IMR-90 (cell line): ENCODE data around the gene ANKRD26. TPM values are rescaled to one million over a fixed set of nuclear protein-coding genes. Genes with fewer than 3 reads are reported as not detected.

Experiments used
- ATAC-seq: fragments of 200-7000 bp; cut with Tn5 transposase; 2 replicates; pipeline ENCODE4 v1.9.1; 2020; ENCODE audit warnings: low read depth, mild to moderate bottlenecking, moderate library complexity
- BruUV-seq: library from RNA; stranded (reverse); fragments of 400-500 nt; replicated peaks from 2 replicates; lab custom pipeline; 2021; lab: Mats Ljungman, UMichigan
- CTCF ChIA-PET: fragments of 300-600 bp; formaldehyde crosslinking; extraction: SDS; loops from one replicate; lab custom pipeline; 2021; ENCODE audit warnings: antibody characterized with exemption; lab: Yijun Ruan, JAX
- POLR2A ChIA-PET: fragments of 300-600 bp; sonication (Branson Sonifier 250); formaldehyde crosslinking; loops from one replicate; lab custom pipeline; 2022; ENCODE audit warnings: antibody characterized with exemption; ENCODE audit not compliant: unreplicated experiment; lab: Charles Lee
- DNase-seq: peaks from one replicate; pipeline ENCODE4 v3.0.0; 2013
- H2AFZ ChIP-seq: replicated peaks from 2 replicates; pipeline ENCODE3; 2013; ENCODE audit warnings: low read length, mild to moderate bottlenecking; ENCODE audit not compliant: poor library complexity
- H2AK5ac ChIP-seq: 2 replicates; pipeline ENCODE4 v1.6.1; 2013; ENCODE audit warnings: low read depth, low read length, inconsistent platforms
- H2AK9ac ChIP-seq: replicated peaks from 2 replicates; pipeline ENCODE3; 2013; ENCODE audit warnings: mild to moderate bottlenecking, low read depth, low read length, moderate library complexity; ENCODE audit not compliant: poor library complexity
- H2BK120ac ChIP-seq: 2 replicates; pipeline ENCODE4 v1.6.1; 2013; ENCODE audit warnings: low read depth, low read length, inconsistent platforms
- H2BK15ac ChIP-seq: 3 replicates; pipeline ENCODE4 v1.6.1; 2013; ENCODE audit warnings: low read depth, low read length, inconsistent platforms
- H2BK20ac ChIP-seq: 2 replicates; pipeline ENCODE4 v1.6.1; 2013; ENCODE audit warnings: low read depth, mild to moderate bottlenecking, inconsistent platforms, low read length, moderate library complexity
- H2BK5ac ChIP-seq: 2 replicates; pipeline ENCODE4 v1.6.1; 2013; ENCODE audit warnings: mild to moderate bottlenecking, low read depth, low read length, inconsistent platforms; ENCODE audit not compliant: poor library complexity, severe bottlenecking
- H3K14ac ChIP-seq: replicated peaks from 2 replicates; pipeline ENCODE4 v1.6.1; 2013; ENCODE audit warnings: low read depth, low read length, inconsistent platforms
- H3K18ac ChIP-seq: 2 replicates; pipeline ENCODE4 v1.6.1; 2013; ENCODE audit warnings: low read depth, low read length, control low read depth
- H3K23ac ChIP-seq: 2 replicates; pipeline ENCODE4 v1.6.1; 2013; ENCODE audit warnings: low read depth, low read length, inconsistent platforms
- H3K27ac ChIP-seq: 2 replicates; pipeline ENCODE4 v1.5.1; 2013; ENCODE audit warnings: mild to moderate bottlenecking, control low read depth, low read length; ENCODE audit not compliant: insufficient read depth
- H3K27me3 ChIP-seq: 2 replicates; pipeline ENCODE4 v1.6.1; 2013; ENCODE audit warnings: low read length; ENCODE audit not compliant: control insufficient read depth, insufficient read depth
- H3K36me3 ChIP-seq: 2 replicates; pipeline ENCODE4 v1.6.1; 2013; ENCODE audit warnings: low read length, mixed read lengths; ENCODE audit not compliant: control insufficient read depth, insufficient read depth
- H3K4ac ChIP-seq: 2 replicates; pipeline ENCODE4 v1.6.1; 2013; ENCODE audit warnings: low read depth, low read length, inconsistent platforms
- H3K4me1 ChIP-seq: 2 replicates; pipeline ENCODE4 v1.6.1; 2013; ENCODE audit warnings: low read length, mixed read lengths; ENCODE audit not compliant: control insufficient read depth, insufficient read depth
- H3K4me2 ChIP-seq: 2 replicates; pipeline ENCODE4 v1.6.1; 2013; ENCODE audit warnings: low read depth, mild to moderate bottlenecking, control low read depth, low read length, moderate library complexity
- H3K4me3 ChIP-seq: 2 replicates; pipeline ENCODE4 v1.5.1; 2013; ENCODE audit warnings: low read depth, mild to moderate bottlenecking, control low read depth, low read length, moderate library complexity; ENCODE audit not compliant: insufficient read depth
- H3K56ac ChIP-seq: 2 replicates; pipeline ENCODE4 v1.6.1; 2013; ENCODE audit warnings: low read length, inconsistent platforms; ENCODE audit not compliant: insufficient read depth; ENCODE audit errors: extremely low read depth
- H3K79me1 ChIP-seq, 2 experiments: 2 replicates each; pipeline ENCODE4 v1.6.1; 2013; ENCODE audit warnings: low read length in 2 of 2, inconsistent platforms in 1 of 2, low read depth in 1 of 2
- H3K9ac ChIP-seq: 2 replicates; pipeline ENCODE4 v1.6.1; 2013; ENCODE audit warnings: low read depth, low read length, control low read depth
- H3K9me1 ChIP-seq: 2 replicates; pipeline ENCODE4 v1.6.1; 2013; ENCODE audit warnings: low read length, inconsistent platforms; ENCODE audit not compliant: insufficient read depth
- H3K9me3 ChIP-seq: 2 replicates; pipeline ENCODE4 v1.6.1; 2013; ENCODE audit warnings: low read length; ENCODE audit not compliant: control insufficient read depth, insufficient read depth
- H4K20me1 ChIP-seq: 2 replicates; pipeline ENCODE4 v1.6.1; 2013; ENCODE audit warnings: low read length, inconsistent platforms; ENCODE audit not compliant: insufficient read depth
- H4K5ac ChIP-seq: 2 replicates; pipeline ENCODE4 v1.6.1; 2013; ENCODE audit warnings: mild to moderate bottlenecking, low read depth, low read length, control low read depth
- H4K8ac ChIP-seq, 2 experiments: 2 replicates each; pipeline ENCODE4 v1.6.1; 2013; ENCODE audit warnings: low read depth in 2 of 2, low read length in 2 of 2, control low read depth in 1 of 2, inconsistent platforms in 1 of 2
- H4K91ac ChIP-seq: 2 replicates; pipeline ENCODE4 v1.6.1; 2013; ENCODE audit warnings: low read depth, low read length, inconsistent platforms; ENCODE audit not compliant: insufficient read depth
- BHLHE40 ChIP-seq: fragments of 150-350 bp; IDR thresholded peaks from 2 replicates; pipeline ENCODE4 v1.6.1; 2016; ENCODE audit warnings: mild to moderate bottlenecking, low read depth, low read length
- CEBPB ChIP-seq: IDR thresholded peaks from 2 replicates; pipeline ENCODE4 v1.6.1; 2012; ENCODE audit warnings: low read depth, low read length, improper control_type of control experiment
- CHD1 ChIP-seq: IDR thresholded peaks from 2 replicates; pipeline ENCODE4 v1.6.1; 2012; ENCODE audit warnings: low read depth, low read length, improper control_type of control experiment
- CTCF ChIP-seq: conservative IDR thresholded peaks from 2 replicates; pipeline ENCODE4 v1.5.1; 2012; ENCODE audit warnings: mild to moderate bottlenecking, low read depth, low read length, improper control_type of control experiment
- ELK1 ChIP-seq: fragments of 150-350 bp; IDR thresholded peaks from 2 replicates; pipeline ENCODE4 v1.6.1; 2016; ENCODE audit warnings: low read depth, mild to moderate bottlenecking, low read length, moderate library complexity, borderline replicate concordance
- FOS ChIP-seq: fragments of 150-350 bp; IDR thresholded peaks from 2 replicates; pipeline ENCODE4 v1.6.1; 2016; ENCODE audit warnings: low read depth, low read length
- MAFK ChIP-seq: IDR thresholded peaks from 2 replicates; pipeline ENCODE4 v1.6.1; 2012; ENCODE audit warnings: low read depth, low read length, improper control_type of control experiment
- MAZ ChIP-seq: IDR thresholded peaks from 2 replicates; pipeline ENCODE4 v1.6.1; 2012; ENCODE audit warnings: low read depth, mild to moderate bottlenecking, low read length, improper control_type of control experiment, moderate library complexity, borderline replicate concordance
- POLR2A ChIP-seq: IDR thresholded peaks from 2 replicates; pipeline ENCODE4 v1.6.1; 2012; ENCODE audit warnings: mild to moderate bottlenecking, low read depth, low read length
- SMC3 ChIP-seq: fragments of 150-350 bp; IDR thresholded peaks from 2 replicates; pipeline ENCODE4 v1.6.1; 2016; ENCODE audit warnings: low read depth, mild to moderate bottlenecking, antibody characterized with exemption, low read length, moderate library complexity
- USF2 ChIP-seq: fragments of 150-350 bp; IDR thresholded peaks from 2 replicates; pipeline ENCODE4 v1.6.1; 2017; ENCODE audit warnings: mild to moderate bottlenecking, antibody characterized with exemption, low read length, low read depth
- WGBS, 2 experiments: methylation state at CpG; one replicate each; pipeline versions ENCODE4 v1.1.5 to v1.1.7; 2013; ENCODE audit warnings: missing lambda C conversion rate in 2 of 2; ENCODE audit not compliant: insufficient read length in 1 of 2; ENCODE audit errors: extremely low coverage in 2 of 2; 5-methylcytosine and 5-hydroxymethylcytosine counted together
- dilution Hi-C: fragments of 300-500 bp; cut with HindIII; formaldehyde crosslinking; loops from one replicate; pipeline ENCODE4 v1.14.3; 2018; ENCODE audit warnings: low sequenced_read_pairs; ENCODE audit not compliant: unreplicated experiment
- in situ Hi-C: fragments of 300-500 bp; cut with MboI; formaldehyde crosslinking; loops from 3 replicates; pipeline ENCODE4 v1.14.3; 2019; ENCODE audit warnings: low sequenced_read_pairs, inconsistent platforms, mixed read lengths
- intact Hi-C: fragments of 100-400 bp; cut with micrococcal nuclease; formaldehyde crosslinking; loops from 2 replicates; pipeline ENCODE4 v1.10.0; 2022
- polyA plus RNA-seq, 3 experiments: library from polyadenylated mRNA; depleted of rRNA; stranded (reverse); fragments of >200 nt; gene quantifications; 2 replicates each; pipeline ENCODE4 v1.2.3, GENCODE V29; 2012; ENCODE audit warnings: low replicate concordance in 1 of 3
- total RNA-seq: library from RNA; depleted of rRNA; stranded (reverse); fragments of >200 nt; gene quantifications from 2 replicates; pipeline ENCODE4 v1.2.3, GENCODE V29; 2012

Gene ANKRD26
- total and polyA plus RNA-seq, 2 of the 4 experiments (the other 2 are of a cell fraction), result 1.3 to 4.8 TPM

- no peak overlapping the region for H3K14ac ChIP-seq
- 83% methylated on average over 1 of the region's 6 CpGs; no CpG with 5 or more reads in 1 of the 2 experiments for WGBS, 2 experiments
- ATAC-seq, result no peak
These were observed 27.7 kb downstream of the ANKRD26 start for GRCh38 chr10:27072436-27073114.

More at GRCh38 chr10:27072436-27073114, 27.7 kb downstream of the ANKRD26 start:
- Histone ChIP-seq H3K27me3 (no peaks in the 10 kb centered on the region), H3K9ac (no peak overlapping the region), H2BK20ac (no peak overlapping the region), H4K5ac (no peak overlapping the region), H2AFZ (no peak overlapping the region), H3K79me1 (peaks cover 0 to 8% of the 10 kb centered on the region in 2 experiments; a peak in 2 of 4 replicates), H4K20me1 (no peaks in the 10 kb centered on the region), H3K27ac (no peak overlapping the region), H2BK120ac (no peak overlapping the region), H3K56ac (no peak overlapping the region), H3K9me3 (no peaks in the 10 kb centered on the region), H2AK9ac (no peak overlapping the region), H4K91ac (no peak overlapping the region), H3K4ac (no peak overlapping the region), H3K23ac (no peak overlapping the region), H2AK5ac (no peak overlapping the region), H3K9me1 (no peaks in the 10 kb centered on the region; the same call in 1 of the 2 replicates), H2BK5ac (no peak overlapping the region), H3K4me3 (no peak overlapping the region), H3K18ac (no peak overlapping the region), H3K36me3 (peaks cover 14% of the 10 kb centered on the region), H2BK15ac (no peak overlapping the region), H4K8ac (no peak overlapping the region), H3K4me1 (no peaks in the 10 kb centered on the region), H3K4me2 (no peak overlapping the region)
- TF ChIP-seq BHLHE40 (no peak), ELK1 (no peak), CHD1 (no peak), SMC3 (no peak), CTCF (no peak), FOS (no peak), USF2 (no peak), MAFK (no peak), MAZ (no peak), CEBPB (no peak), POLR2A (no peak)
- dilution Hi-C loops (no loop called here), in situ Hi-C loops (no loop called here), intact Hi-C loops (no loop called here)
- POLR2A ChIA-PET, result no interaction called here
- DNase-seq, result no peak
- no TSS peak for BruUV-seq
- CTCF ChIA-PET, result interaction anchor here (0.6 kb wide), 1 partner anchor 14 kb away, joined by 4 read pairs; no protein-coding TSS in a partner anchor
